Keratinocyte (primary cell): ENCODE measurements around the gene STON2. TPM values are rescaled to one million over a fixed set of nuclear protein-coding genes. Genes with fewer than 3 reads are reported as not detected.

Source experiments
- DNase-seq: peaks from one replicate; pipeline ENCODE4 v3.0.0-alpha.2; 2011; ENCODE audit warnings: low read depth, missing footprints, low spot score
- FAIRE-seq: peaks from 2 replicates; lab custom pipeline; 2011; peaks lifted over from hg19 to GRCh38; lab: Jason Lieb, UNC
- H2AFZ ChIP-seq: 2 replicates; pipeline ENCODE4 v1.6.0; 2012; ENCODE audit warnings: low read length, control low read depth, inconsistent platforms; ENCODE audit not compliant: control insufficient read depth
- H3K27ac ChIP-seq: 2 replicates; pipeline ENCODE4 v1.5.1; 2011; ENCODE audit warnings: low read length; ENCODE audit not compliant: control insufficient read depth, insufficient read depth
- H3K27me3 ChIP-seq: 3 replicates; pipeline ENCODE4 v1.6.0; 2011; ENCODE audit warnings: low read length; ENCODE audit not compliant: control insufficient read depth, insufficient read depth; ENCODE audit errors: extremely low read depth
- H3K36me3 ChIP-seq, 2 experiments: 2 replicates in 1 of 2; 3 replicates in 1 of 2; pipeline ENCODE4 v1.5.1; 2011; ENCODE audit warnings: low read length in 2 of 2, mild to moderate bottlenecking in 1 of 2; ENCODE audit not compliant: control insufficient read depth in 2 of 2, insufficient read depth in 2 of 2; ENCODE audit errors: extremely low read depth in 1 of 2
- H3K4me1 ChIP-seq: 3 replicates; pipeline ENCODE4 v1.5.1; 2011; ENCODE audit warnings: low read length; ENCODE audit not compliant: control insufficient read depth, insufficient read depth; ENCODE audit errors: extremely low read depth
- H3K4me2 ChIP-seq: 3 replicates; pipeline ENCODE4 v1.6.0; 2011; ENCODE audit warnings: low read depth, low read length; ENCODE audit not compliant: control insufficient read depth, insufficient read depth; ENCODE audit errors: extremely low read depth
- H3K4me3 ChIP-seq, 3 experiments: fragments of 200-600 bp in 1 of 3; sonication (generic) in 1 of 3; 2 replicates in 2 of 3; 3 replicates in 1 of 3; pipeline ENCODE4 v1.5.1; 2011 to 2016; ENCODE audit warnings: low read length in 3 of 3, mild to moderate bottlenecking in 3 of 3, control low read depth in 2 of 3, inconsistent platforms in 1 of 3, low read depth in 1 of 3, mixed read lengths in 1 of 3, mixed run types in 1 of 3, moderate library complexity in 1 of 3; ENCODE audit not compliant: control insufficient read depth in 2 of 3, insufficient read depth in 2 of 3; ENCODE audit errors: extremely low read depth in 1 of 3
- H3K79me2 ChIP-seq: 2 replicates; pipeline ENCODE4 v1.6.0; 2012; ENCODE audit warnings: low read length; ENCODE audit not compliant: control insufficient read depth, insufficient read depth
- H3K9ac ChIP-seq: 3 replicates; pipeline ENCODE4 v1.6.0; 2011; ENCODE audit warnings: low read length; ENCODE audit not compliant: control insufficient read depth, insufficient read depth; ENCODE audit errors: extremely low read depth
- H3K9me1 ChIP-seq: 3 replicates; pipeline ENCODE4 v1.6.0; 2011; ENCODE audit warnings: low read length; ENCODE audit not compliant: control insufficient read depth, insufficient read depth; ENCODE audit errors: extremely low read depth
- H3K9me3 ChIP-seq: 2 replicates; pipeline ENCODE4 v1.5.1; 2012; ENCODE audit warnings: low read depth, low read length; ENCODE audit not compliant: control insufficient read depth
- H4K20me1 ChIP-seq: 3 replicates; pipeline ENCODE4 v1.6.0; 2011; ENCODE audit warnings: low read length; ENCODE audit not compliant: control insufficient read depth, insufficient read depth; ENCODE audit errors: extremely low read depth
- CTCF ChIP-seq, 3 experiments: IDR thresholded peaks in 1 of 3; conservative IDR thresholded peaks in 1 of 3; optimal IDR thresholded peaks in 1 of 3; 2 replicates in 2 of 3; 3 replicates in 1 of 3; pipeline versions ENCODE3 to v1.5.1; 2011; ENCODE audit warnings: low read length in 3 of 3, mild to moderate bottlenecking in 3 of 3, moderate library complexity in 2 of 3, control low read depth in 1 of 3, inconsistent platforms in 1 of 3; ENCODE audit not compliant: insufficient read depth in 2 of 3; ENCODE audit errors: extremely low read depth in 1 of 3
- EZH2 ChIP-seq: IDR thresholded peaks from one replicate; pipeline ENCODE4 v1.6.1; 2012; ENCODE audit warnings: inconsistent platforms, mild to moderate bottlenecking, low read length, moderate library complexity
- dilution Hi-C: fragments of 300-500 bp; cut with MboI; formaldehyde crosslinking; loops from one replicate; pipeline ENCODE4 v1.7.0; 2020; ENCODE audit warnings: low sequenced_read_pairs; ENCODE audit not compliant: extremely low pct_ligation_motif_present
- polyA plus RNA-seq, 5 experiments: library from polyadenylated mRNA; depleted of rRNA in 3 of 5; stranded (reverse) in 3 of 5; stranded (forward) in 1 of 5; unstranded in 1 of 5; fragments of >200 nt; gene quantifications; 1 replicate in 1 of 5; 2 replicates in 3 of 5; 3 replicates in 1 of 5; pipeline versions ENCODE4 v1.2.1 to v1.2.3, GENCODE V29; 2011 to 2012; ENCODE audit warnings: missing spikeins in 2 of 5, low read depth in 1 of 5, low replicate concordance in 1 of 5

STON2 gene
- polyA plus RNA-seq, 1 donor (not counting 4 experiments of a cell fraction or from before 2014, with no cell fraction given), result 82.3 TPM

DNA sequence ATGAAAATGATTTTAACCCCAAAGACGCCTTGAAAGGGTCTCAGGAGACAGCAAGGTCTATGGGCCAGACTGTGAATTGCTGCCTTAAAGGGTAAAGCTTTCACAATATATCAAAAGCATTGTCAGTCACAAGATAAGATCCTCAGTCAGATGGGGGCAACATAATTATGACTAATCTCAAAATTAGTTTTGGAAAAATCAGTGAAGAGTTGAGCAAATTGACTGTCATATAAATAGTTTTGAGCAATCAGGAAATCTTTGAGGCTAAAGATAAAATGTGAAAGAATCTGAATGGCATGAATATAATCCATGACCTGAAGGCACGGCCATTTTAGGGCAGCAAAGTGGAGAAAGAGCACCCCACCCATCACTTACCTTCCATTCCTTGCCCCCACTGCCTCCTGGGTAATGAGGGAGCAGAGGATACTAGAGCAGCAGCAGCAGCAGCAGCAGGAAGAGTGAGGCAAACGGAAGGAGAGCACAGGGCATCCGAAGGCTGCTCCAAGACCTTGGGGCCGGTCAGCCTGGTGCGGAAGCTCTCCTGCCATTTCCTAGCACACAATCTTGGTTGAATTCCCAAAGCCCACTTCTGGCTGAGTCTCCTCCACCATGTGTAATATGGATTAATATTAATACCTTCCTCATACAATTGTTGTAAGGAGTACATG lies 7.0 kb downstream of the STON2 start:
- H3K79me2 ChIP-seq, result no peaks in the 10 kb centered on the region
- peak overlapping the region; percentile 1 to 68 (median 50) for H3K4me3 ChIP-seq
- DNase-seq, result no peak
- dilution Hi-C loops, result no loop called here
- H3K4me2 ChIP-seq, result peak overlapping the region; percentile 94
- H3K9ac ChIP-seq, result peak overlapping the region; percentile 76
- H3K4me1 ChIP-seq, result peaks cover 27% of the 10 kb centered on the region
- TF ChIP-seq EZH2 (no peak), CTCF (optimal IDR thresholded peaks at IDR 0.05 in 1 of 3, IDR thresholded peaks at IDR 0.05 in 1 of 3, conservative IDR thresholded peaks at IDR 0.05 in 1 of 3; ENCODE audit: extremely low read depth in 1 of 3, insufficient read depth in 2 of 3, low read length in 3 of 3) (no peak)
- no peaks in the 10 kb centered on the region for H3K27me3 ChIP-seq
- H3K27ac ChIP-seq, result peak overlapping the region; percentile 97
- H4K20me1 ChIP-seq, result no peaks in the 10 kb centered on the region
- peaks cover 3 to 6% of the 10 kb centered on the region in 2 experiments for H3K36me3 ChIP-seq
- H2AFZ ChIP-seq, result peak overlapping the region; percentile 95
- H3K9me1 ChIP-seq, result no peaks in the 10 kb centered on the region
- H3K9me3 ChIP-seq, result no peaks in the 10 kb centered on the region
- FAIRE-seq, result peak; percentile 62

DNA sequence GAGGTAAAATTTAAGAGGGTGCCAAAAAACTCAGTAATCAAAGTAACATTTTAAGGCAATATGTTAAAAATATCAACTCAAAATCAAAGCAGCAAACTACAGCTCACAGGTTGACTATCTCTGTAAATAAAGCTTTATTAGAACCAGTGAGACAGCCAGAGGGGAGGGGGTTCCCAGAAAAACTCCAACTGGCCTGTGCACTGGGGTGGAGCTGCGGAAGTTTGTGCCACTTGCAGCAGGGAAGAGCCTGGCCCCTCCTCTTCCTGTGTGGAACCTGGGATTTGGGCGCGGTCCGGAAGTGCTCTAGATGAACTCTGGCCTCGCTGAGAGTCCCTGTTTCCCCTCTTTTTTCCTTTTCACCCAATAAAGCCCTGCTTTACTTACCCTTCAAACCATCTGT lies 8.1 kb downstream of the STON2 start:
- peak overlapping the region; percentile 94 for H3K4me2 ChIP-seq
- peaks cover 27% of the 10 kb centered on the region for H3K4me1 ChIP-seq
- no peak overlapping the region for H3K4me3 ChIP-seq
- H2AFZ ChIP-seq, result no peak overlapping the region
- no peaks in the 10 kb centered on the region for H3K27me3 ChIP-seq
- H3K9ac ChIP-seq, result no peak overlapping the region
- H3K9me1 ChIP-seq, result no peaks in the 10 kb centered on the region
- H3K36me3 ChIP-seq, result peaks cover 1 to 3% of the 10 kb centered on the region in 2 experiments
- H3K79me2 ChIP-seq, result no peaks in the 10 kb centered on the region
- no peaks in the 10 kb centered on the region for H3K9me3 ChIP-seq
- FAIRE-seq, result no peak
- dilution Hi-C loops, result no loop called here
- no peak for DNase-seq
- TF ChIP-seq CTCF (optimal IDR thresholded peaks at IDR 0.05 in 1 of 3, IDR thresholded peaks at IDR 0.05 in 1 of 3, conservative IDR thresholded peaks at IDR 0.05 in 1 of 3; ENCODE audit: extremely low read depth in 1 of 3, insufficient read depth in 2 of 3, low read length in 3 of 3) (no peak), EZH2 (no peak)
- H4K20me1 ChIP-seq, result no peaks in the 10 kb centered on the region
- H3K27ac ChIP-seq, result no peak overlapping the region
